A549 treated with dexamethasone at 1 μM for 4 hours (cell line): Measurements from ENCODE around the gene GFOD2. TPM values are rescaled to one million over a fixed set of nuclear protein-coding genes. Genes with fewer than 3 reads are reported as not detected.

Source experiments
- total RNA-seq: library from RNA; stranded (reverse); fragments of 200-300 nt; extraction: Qiagen RNA extraction; gene quantifications from 5 replicates; pipeline ENCODE4 v1.2.3, GENCODE V29; 2022

The GFOD2 gene
- total RNA-seq = 14.3 to 17.7 TPM (median 16.4 TPM) in 5 replicates

GRCh38 chr16:67719048-67719777 is at the start of gene GFOD2:
TSS of gene GFOD2 (minus strand) at chr16:67719316. CDS start at chr16:67685715, 33,601 bp downstream.

GRCh38 chr16:67666559-67667452 is 52.3 kb downstream of the GFOD2 start, which contains the start of the genes C16orf86 and ENKD1:
TSS of gene C16orf86 (plus strand) at chr16:67666814. CDS start at chr16:67666971, 157 bp downstream.
TSS of gene ENKD1 (minus strand) at chr16:67666750. CDS start at chr16:67666442, 308 bp downstream.

GRCh38 chr16:67660564-67661028 is 58.5 kb downstream of the GFOD2 start, which contains the start of gene PARD6A:
TSS of gene PARD6A (plus strand) at chr16:67660960. CDS start at chr16:67661039, 79 bp downstream.

GRCh38 chr16:67659675-67660563 is 59.2 kb downstream of the GFOD2 start, which contains the start of gene ACD:
TSS of gene ACD (minus strand) at chr16:67660260. CDS start at chr16:67660220, 40 bp downstream.

Other genes with a start within 250 kb of the GFOD2 start
- gene ATP6V0D1, start 238.2 kb downstream of the GFOD2 start, total RNA-seq = 103 to 118 TPM (median 107 TPM) in 5 replicates
- gene AGRP, start 235.8 kb downstream of the GFOD2 start, total RNA-seq = 0.13 TPM in 1 of 5 replicates, not detected in the others
- 36.3 to 42.3 TPM (median 38.6 TPM) in 5 replicates for gene RIPOR1, start 190.5 kb downstream of the GFOD2 start, total RNA-seq
- gene CTCF, start 156.8 kb downstream of the GFOD2 start, total RNA-seq = 32.2 to 41.6 TPM (median 39.0 TPM) in 5 replicates
- 1.5 to 2.6 TPM (median 2.0 TPM) in 5 replicates for gene CARMIL2, start 74.2 kb downstream of the GFOD2 start, total RNA-seq
- 26.7 to 36.7 TPM (median 33.8 TPM) in 5 replicates for gene ACD, start 59.1 kb downstream of the GFOD2 start, total RNA-seq
- gene PARD6A, start 58.4 kb downstream of the GFOD2 start, total RNA-seq = 1.7 to 2.8 TPM (median 2.2 TPM) in 5 replicates
- 7.4 to 10.9 TPM (median 9.7 TPM) in 5 replicates for gene ENKD1, start 52.6 kb downstream of the GFOD2 start, total RNA-seq
- 0.06 to 0.14 TPM (median 0.10 TPM) in 3 of 5 replicates, not detected in the others for gene C16orf86, start 52.5 kb downstream of the GFOD2 start, total RNA-seq
- 6.6 to 10.3 TPM (median 9.8 TPM) in 5 replicates for gene RANBP10, start 87.2 kb upstream of the GFOD2 start, total RNA-seq
- 0.25 to 0.67 TPM (median 0.52 TPM) in 5 replicates for gene TSNAXIP1, start 87.6 kb upstream of the GFOD2 start, total RNA-seq
- 26.2 to 39.1 TPM (median 37.6 TPM) in 5 replicates for gene THAP11, start 123.0 kb upstream of the GFOD2 start, total RNA-seq
- gene NUTF2, start 127.6 kb upstream of the GFOD2 start, total RNA-seq = 240 to 275 TPM (median 248 TPM) in 5 replicates
- gene CENPT, start 128.4 kb upstream of the GFOD2 start, total RNA-seq = 19.9 to 28.0 TPM (median 26.0 TPM) in 5 replicates
- gene EDC4, start 153.7 kb upstream of the GFOD2 start, total RNA-seq = 42.2 to 69.2 TPM (median 59.8 TPM) in 5 replicates
- 0.29 to 0.32 TPM in 2 of 5 replicates, not detected in the others for gene NRN1L, start 165.6 kb upstream of the GFOD2 start, total RNA-seq
- 10.6 to 16.1 TPM (median 14.7 TPM) in 5 replicates for gene PSKH1, start 173.9 kb upstream of the GFOD2 start, total RNA-seq
- gene CTRL, start 212.5 kb upstream of the GFOD2 start, total RNA-seq = 0.63 to 2.0 TPM (median 1.5 TPM) in 5 replicates
- gene PSMB10, start 217.5 kb upstream of the GFOD2 start, total RNA-seq = 37.3 to 47.5 TPM (median 39.7 TPM) in 5 replicates
- 5.3 to 11.1 TPM (median 11.0 TPM) in 5 replicates for gene LCAT, start 224.8 kb upstream of the GFOD2 start, total RNA-seq
- gene SLC12A4, start 249.3 kb upstream of the GFOD2 start, total RNA-seq = 14.8 to 35.2 TPM (median 27.8 TPM) in 5 replicates